Activated T-helper 1 cell treated with anti-CD3 and anti-CD28 coated beads, Interleukin-12 subunit alpha, Interleukin-12 subunit beta, Interleukin-2, Interleukin-4 antibody, amounts not matched to agents 30 ng/mL and 10 ng/mL and 1 ng/mL, durations not matched to agents 14 hours and 24 hours and 36 hours (primary cell): ENCODE measurements around the gene SURF2. TPM values are rescaled to one million over a fixed set of nuclear protein-coding genes. Genes with fewer than 3 reads are reported as not detected.

Source experiments
- DNase-seq: peaks from one replicate; pipeline ENCODE4 v3.0.0; 2021; ENCODE audit warnings: low spot score
- H3K27ac Mint-ChIP-seq: one replicate; pipeline ENCODE4 v1.8.0; 2021; ENCODE audit warnings: mild to moderate bottlenecking, mixed read lengths
- H3K27me3 Mint-ChIP-seq: one replicate; pipeline ENCODE4 v1.8.0; 2022; ENCODE audit warnings: mild to moderate bottlenecking, moderate library complexity, mixed read lengths; ENCODE audit not compliant: insufficient read depth
- H3K36me3 Mint-ChIP-seq: one replicate; pipeline ENCODE4 v1.8.0; 2021; ENCODE audit warnings: low read depth, mixed read lengths
- H3K4me1 Mint-ChIP-seq: one replicate; pipeline ENCODE4 v1.8.0; 2021; ENCODE audit warnings: low read depth, mixed read lengths
- H3K4me3 Mint-ChIP-seq: one replicate; pipeline ENCODE4 v1.8.0; 2021; ENCODE audit warnings: mild to moderate bottlenecking, moderate library complexity, mixed read lengths
- H3K9me3 Mint-ChIP-seq: one replicate; pipeline ENCODE4 v1.8.0; 2021; ENCODE audit warnings: mixed read lengths
- intact Hi-C: fragments of 100-400 bp; cut with micrococcal nuclease; formaldehyde crosslinking; loops from one replicate; pipeline ENCODE4 v1.15.1; 2024
- total RNA-seq: library from RNA; stranded (reverse); gene quantifications from 2 replicates; pipeline ENCODE4 v1.2.3, GENCODE V29; 2022

The SURF2 gene
- total RNA-seq, 1 donor from 2014 or later, result 28.6 TPM

- Mint-ChIP-seq H3K36me3 (peaks cover 33% of the 10 kb centered on the region), H3K27ac (no peak overlapping the region), H3K9me3 (no peaks in the 10 kb centered on the region), H3K27me3 (no peaks in the 10 kb centered on the region), H3K4me3 (no peak overlapping the region), H3K4me1 (peaks cover 8% of the 10 kb centered on the region)
- no peak for DNase-seq
- intact Hi-C loops, result loop anchor here (10.0 kb wide), 1 partner anchor 987 kb away; the partner anchor contains the start of gene SETX
Observed at GRCh38 chr9:133341369-133342068, 14.8 kb upstream of the SURF2 start.

- peaks cover 13% of the 10 kb centered on the region for H3K4me1 Mint-ChIP-seq
- H3K9me3 Mint-ChIP-seq, result no peaks in the 10 kb centered on the region
- intact Hi-C loops, result loop anchor here (10.0 kb wide), 1 partner anchor 987 kb away; the partner anchor contains the start of gene SETX
- peaks cover 36% of the 10 kb centered on the region for H3K36me3 Mint-ChIP-seq
- no peak overlapping the region for H3K4me3 Mint-ChIP-seq
- no peak overlapping the region for H3K27ac Mint-ChIP-seq
- no peak for DNase-seq
- H3K27me3 Mint-ChIP-seq, result no peaks in the 10 kb centered on the region
Observed at GRCh38 chr9:133342069-133342406, 14.3 kb upstream of the SURF2 start.

GRCh38 chr9:133342570-133342969 is 13.8 kb upstream of the SURF2 start:
- Mint-ChIP-seq H3K4me1 (peaks cover 15% of the 10 kb centered on the region), H3K9me3 (no peaks in the 10 kb centered on the region), H3K27ac (no peak overlapping the region), H3K27me3 (no peaks in the 10 kb centered on the region), H3K4me3 (no peak overlapping the region), H3K36me3 (peaks cover 37% of the 10 kb centered on the region)
- no peak for DNase-seq
- intact Hi-C loops, result loop anchor here (10.0 kb wide), 1 partner anchor 988 kb away; the partner anchor contains the start of gene SETX

- DNase-seq, result no peak
- H3K36me3 Mint-ChIP-seq, result peaks cover 44% of the 10 kb centered on the region
- peaks cover 20% of the 10 kb centered on the region for H3K4me1 Mint-ChIP-seq
- H3K27me3 Mint-ChIP-seq, result peaks cover 2% of the 10 kb centered on the region
- intact Hi-C loops, result loop anchor here (10.0 kb wide), 1 partner anchor 989 kb away; the partner anchor contains the start of gene SETX
- no peak overlapping the region for H3K27ac Mint-ChIP-seq
- no peak overlapping the region for H3K4me3 Mint-ChIP-seq
- H3K9me3 Mint-ChIP-seq, result no peaks in the 10 kb centered on the region
Observed at GRCh38 chr9:133344071-133344470, 12.3 kb upstream of the SURF2 start.

- no peak overlapping the region for H3K4me3 Mint-ChIP-seq
- DNase-seq, result no peak
- no peak overlapping the region for H3K27ac Mint-ChIP-seq
- H3K36me3 Mint-ChIP-seq, result peaks cover 46% of the 10 kb centered on the region
- intact Hi-C loops, result loop anchor here (5.0 to 10.0 kb wide), 3 partner anchors 142 to 990 kb away; partner anchors contain the start of gene SETX
- peaks cover 2% of the 10 kb centered on the region for H3K27me3 Mint-ChIP-seq
- peaks cover 29% of the 10 kb centered on the region for H3K4me1 Mint-ChIP-seq
- H3K9me3 Mint-ChIP-seq, result no peaks in the 10 kb centered on the region
Observed at GRCh38 chr9:133344979-133345378, 11.4 kb upstream of the SURF2 start.

- Mint-ChIP-seq H3K27me3 (peaks cover 2% of the 10 kb centered on the region), H3K27ac (no peak overlapping the region), H3K4me1 (peaks cover 35% of the 10 kb centered on the region), H3K36me3 (peaks cover 47% of the 10 kb centered on the region), H3K9me3 (no peaks in the 10 kb centered on the region), H3K4me3 (peak overlapping the region; percentile 93)
- intact Hi-C loops, result loop anchor here (5.0 to 10.0 kb wide), 3 partner anchors 142 to 991 kb away; partner anchors contain the start of gene SETX
- DNase-seq, result no peak
Observed at GRCh38 chr9:133345596-133345995, 10.8 kb upstream of the SURF2 start.

GRCh38 chr9:133346021-133346785 is 10.1 kb upstream of the SURF2 start:
- no peak for DNase-seq
- H3K4me1 Mint-ChIP-seq, result peaks cover 36% of the 10 kb centered on the region
- peak overlapping the region; percentile 93 for H3K4me3 Mint-ChIP-seq
- intact Hi-C loops, result loop anchor here (5.0 to 10.0 kb wide), 3 partner anchors 141 to 991 kb away; partner anchors contain the start of gene SETX
- H3K27me3 Mint-ChIP-seq, result peaks cover 2% of the 10 kb centered on the region
- no peaks in the 10 kb centered on the region for H3K9me3 Mint-ChIP-seq
- peak overlapping the region; percentile 83 for H3K27ac Mint-ChIP-seq
- H3K36me3 Mint-ChIP-seq, result peaks cover 47% of the 10 kb centered on the region

- Mint-ChIP-seq H3K27ac (peak overlapping the region; percentile 99), H3K4me1 (peaks cover 36% of the 10 kb centered on the region), H3K27me3 (peaks cover 2% of the 10 kb centered on the region), H3K36me3 (peaks cover 53% of the 10 kb centered on the region), H3K9me3 (no peaks in the 10 kb centered on the region), H3K4me3 (peak overlapping the region; percentile 93)
- DNase-seq, result peak; percentile 42
- intact Hi-C loops, result loop anchor here (5.0 to 10.0 kb wide), 3 partner anchors 140 to 993 kb away; partner anchors contain the start of gene SETX
Observed at GRCh38 chr9:133347515-133347984, 8.8 kb upstream of the SURF2 start.

- Mint-ChIP-seq H3K27ac (peak within 1 kb of the TSS; percentile 99), H3K27me3 (peaks cover 2% of the 10 kb centered on the region), H3K4me3 (peak within 1 kb of the TSS; percentile 93), H3K9me3 (no peaks in the 10 kb centered on the region), H3K36me3 (peaks cover 56% of the 10 kb centered on the region), H3K4me1 (peaks cover 36% of the 10 kb centered on the region)
- DNase-seq, result peak; percentile 90
- intact Hi-C loops, result loop anchor here (1.0 to 10.0 kb wide), 8 partner anchors 8 to 993 kb away; partner anchors contain the start of genes RNU6ATAC, SETX, STKLD1 and SURF1
Observed at GRCh38 chr9:133347985-133348717, 8.2 kb upstream of the SURF2 start, which contains the start of the genes MED22 and RPL7A. TSS of gene MED22 (minus strand) at chr9:133348131. CDS start at chr9:133346662, 1,469 bp downstream. TSS of gene RPL7A (plus strand) at chr9:133348218. CDS start at chr9:133348244, 26 bp downstream.

- peaks cover 58% of the 10 kb centered on the region for H3K36me3 Mint-ChIP-seq
Observed at GRCh38 chr9:133348718-133349573, 7.4 kb upstream of the SURF2 start.

GRCh38 chr9:133349965-133350616 is 6.3 kb upstream of the SURF2 start:
- DNase-seq, result no peak
- Mint-ChIP-seq H3K4me3 (peak overlapping the region; percentile 93), H3K4me1 (peaks cover 43% of the 10 kb centered on the region), H3K36me3 (peaks cover 58% of the 10 kb centered on the region), H3K27me3 (peaks cover 2% of the 10 kb centered on the region), H3K9me3 (no peaks in the 10 kb centered on the region), H3K27ac (peak overlapping the region; percentile 29)
- intact Hi-C loops, result loop anchor here (2.0 to 10.0 kb wide), 4 partner anchors 137 to 995 kb away; partner anchors contain the start of genes RNU6ATAC and SETX

More at GRCh38 chr9:133348718-133349573, 7.4 kb upstream of the SURF2 start:
- Mint-ChIP-seq H3K27ac (peak overlapping the region; percentile 99), H3K4me1 (peaks cover 36% of the 10 kb centered on the region), H3K27me3 (peaks cover 2% of the 10 kb centered on the region), H3K4me3 (peak overlapping the region; percentile 93), H3K9me3 (no peaks in the 10 kb centered on the region)
- no peak for DNase-seq
- intact Hi-C loops, result loop anchor here (1.0 to 10.0 kb wide), 8 partner anchors 7 to 994 kb away; partner anchors contain the start of genes RNU6ATAC, SETX, STKLD1 and SURF1
